A673 (cell line): ENCODE data around the gene FGFR2. TPM values are rescaled to one million over a fixed set of nuclear protein-coding genes. Genes with fewer than 3 reads are reported as not detected.

ENCODE experiments used
- BruUV-seq: library from RNA; stranded (reverse); fragments of 400-500 nt; replicated peaks from 2 replicates; lab custom pipeline; 2021; lab: Mats Ljungman, UMichigan
- CTCF ChIA-PET: fragments of 300-600 bp; sonication (Branson Sonifier 250); formaldehyde crosslinking; loops from one replicate; lab custom pipeline; 2022; ENCODE audit warnings: antibody characterized with exemption; lab: Charles Lee
- POLR2A ChIA-PET: fragments of 300-600 bp; sonication (Branson Sonifier 250); formaldehyde crosslinking; loops from one replicate; lab custom pipeline; 2022; ENCODE audit warnings: antibody characterized with exemption; ENCODE audit not compliant: low non-redundant PET; lab: Charles Lee
- DNase-seq: peaks from one replicate; pipeline ENCODE4 v3.0.0-alpha.2; 2015; ENCODE audit warnings: low spot score
- H3K27ac ChIP-seq: fragments of 200-600 bp; sonication (generic); 2 replicates; pipeline ENCODE4 v1.5.1; 2016; ENCODE audit warnings: mixed run types, low read depth, mild to moderate bottlenecking, mixed read lengths, antibody characterized with exemption, low read length; ENCODE audit not compliant: poor library complexity, severe bottlenecking
- H3K27me3 ChIP-seq: fragments of 200-600 bp; sonication (generic); replicated peaks from 2 replicates; pipeline ENCODE4 v1.6.1; 2017; ENCODE audit warnings: mixed run types, low read depth, mild to moderate bottlenecking, mixed read lengths, antibody characterized with exemption, low read length; ENCODE audit not compliant: insufficient read depth, poor library complexity
- H3K36me3 ChIP-seq: fragments of 200-600 bp; sonication (generic); 2 replicates; pipeline ENCODE4 v1.6.1; 2016; ENCODE audit warnings: mixed run types, mild to moderate bottlenecking, mixed read lengths, antibody characterized with exemption, low read length; ENCODE audit not compliant: insufficient read depth, poor library complexity, severe bottlenecking
- H3K4me1 ChIP-seq: fragments of 200-600 bp; sonication (generic); 2 replicates; pipeline ENCODE4 v1.6.1; 2017; ENCODE audit warnings: mixed run types, mild to moderate bottlenecking, mixed read lengths, antibody characterized with exemption, low read length; ENCODE audit not compliant: insufficient read depth, poor library complexity, severe bottlenecking
- H3K4me3 ChIP-seq: fragments of 200-600 bp; sonication (generic); 2 replicates; pipeline ENCODE4 v1.5.1; 2016; ENCODE audit warnings: low read depth, mixed run types, mild to moderate bottlenecking, mixed read lengths, low read length; ENCODE audit not compliant: poor library complexity, severe bottlenecking
- H3K9me3 ChIP-seq: fragments of 200-600 bp; sonication (generic); 2 replicates; pipeline ENCODE4 v1.6.1; 2016; ENCODE audit warnings: mixed run types, low read depth, mild to moderate bottlenecking, mixed read lengths, antibody characterized with exemption, low read length; ENCODE audit not compliant: poor library complexity, severe bottlenecking
- CTCF ChIP-seq: fragments of 300-800, 200-600 bp; sonication (generic); conservative IDR thresholded peaks from 2 replicates; pipeline ENCODE4 v1.5.1; 2017; ENCODE audit warnings: low read depth, mild to moderate bottlenecking, antibody characterized with exemption, low read length, moderate library complexity, mixed read lengths
- EZH2 ChIP-seq: fragments of 200-600 bp; sonication (generic); IDR thresholded peaks from 2 replicates; pipeline ENCODE4 v1.6.1; 2017; ENCODE audit warnings: borderline replicate concordance, low read depth, mild to moderate bottlenecking, mixed read lengths, antibody characterized with exemption, low read length; ENCODE audit not compliant: poor library complexity, severe bottlenecking
- intact Hi-C: fragments of 100-400 bp; cut with micrococcal nuclease; formaldehyde crosslinking; loops from one replicate; pipeline ENCODE4 v1.10.0; 2022; ENCODE audit not compliant: unreplicated experiment
- total RNA-seq: library from RNA; stranded (reverse); gene quantifications from 2 replicates; pipeline ENCODE4 v1.2.3, GENCODE V29; 2021

Gene FGFR2
- total RNA-seq, 1 experiment from 2014 or later = 0.60 TPM

DNA sequence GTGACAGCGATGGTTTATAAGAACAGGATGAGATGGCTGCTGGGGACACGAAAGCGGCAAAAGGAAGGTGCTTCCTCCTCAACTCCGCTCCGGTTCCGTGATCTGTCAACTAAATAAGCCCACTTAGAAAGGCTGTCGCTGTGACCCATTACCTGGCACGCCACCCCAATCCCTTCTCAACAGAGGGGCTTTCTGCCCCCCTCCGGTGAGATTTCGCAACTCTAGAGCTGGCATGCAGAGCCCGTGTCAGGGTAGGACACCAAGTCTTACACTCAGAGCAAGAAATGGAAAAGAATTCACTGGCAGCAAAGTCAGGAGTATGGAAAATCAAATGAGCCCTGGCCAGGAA, 66.4 kb downstream of the FGFR2 start:
- ChIA-PET CTCF (interaction anchor here (0.6 kb wide), 1 partner anchor 80 kb away, joined by 3 read pairs; no protein-coding TSS in a partner anchor), POLR2A (no interaction called here)
- H3K27me3 ChIP-seq = peaks cover 35% of the 10 kb centered on the region
- BruUV-seq = no TSS peak
- intact Hi-C loops = no loop called here
- no peaks in the 10 kb centered on the region for H3K4me1 ChIP-seq
- H3K4me3 ChIP-seq = no peak overlapping the region
- H3K36me3 ChIP-seq = no peaks in the 10 kb centered on the region
- H3K27ac ChIP-seq = no peak overlapping the region
- no peak for DNase-seq
- no peaks in the 10 kb centered on the region for H3K9me3 ChIP-seq
- no peak for TF ChIP-seq CTCF
- no peak for TF ChIP-seq EZH2

- ChIA-PET CTCF (no interaction called here), POLR2A (no interaction called here)
- Histone ChIP-seq H3K4me1 (no peaks in the 10 kb centered on the region), H3K4me3 (no peak overlapping the region), H3K9me3 (no peaks in the 10 kb centered on the region), H3K27me3 (peaks cover 35% of the 10 kb centered on the region), H3K36me3 (no peaks in the 10 kb centered on the region), H3K27ac (no peak overlapping the region)
- DNase-seq = no peak
- TF ChIP-seq EZH2 = no peak
- no peak for TF ChIP-seq CTCF
- no TSS peak for BruUV-seq
- intact Hi-C loops = no loop called here
These were observed 67.0 kb downstream of the FGFR2 start for GRCh38 chr10:121531076-121531829.

DNA sequence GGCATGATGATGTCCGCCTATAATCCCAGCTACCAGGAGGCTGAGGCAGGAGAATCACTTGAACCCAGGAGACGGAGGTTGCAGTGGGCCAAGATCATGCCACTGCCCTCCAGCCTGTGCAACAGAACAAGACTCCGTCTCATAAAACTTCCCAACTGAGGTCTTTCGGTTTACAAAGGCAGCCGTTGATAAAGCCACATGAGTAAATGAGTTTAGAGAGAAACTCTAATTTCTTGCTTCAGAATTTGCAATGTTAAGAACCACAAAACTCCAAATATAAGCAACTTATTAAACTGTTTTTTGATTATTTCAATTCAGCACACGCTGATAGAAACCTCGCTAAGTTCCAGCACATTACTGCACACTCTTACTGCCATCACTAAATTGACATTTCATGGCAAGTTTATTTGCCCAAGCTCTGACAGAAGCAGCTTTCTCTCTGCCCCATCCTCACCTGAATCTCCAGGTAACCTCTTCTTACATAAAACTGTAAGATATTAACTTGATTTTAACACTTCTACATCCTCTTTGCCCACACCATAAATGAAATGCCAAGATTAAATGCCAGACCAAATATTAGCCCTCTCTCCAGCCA, 67.7 kb downstream of the FGFR2 start:
- Histone ChIP-seq H3K27me3 (peaks cover 40% of the 10 kb centered on the region), H3K27ac (no peak overlapping the region), H3K4me3 (no peak overlapping the region), H3K36me3 (no peaks in the 10 kb centered on the region), H3K4me1 (no peaks in the 10 kb centered on the region), H3K9me3 (no peaks in the 10 kb centered on the region)
- no TSS peak for BruUV-seq
- intact Hi-C loops = no loop called here
- ChIA-PET CTCF (no interaction called here), POLR2A (no interaction called here)
- TF ChIP-seq CTCF (no peak), EZH2 (no peak)
- DNase-seq = no peak
